Measurements from ENCODE around the gene ADPRH.
A peak's percentile ranks its signal among the peaks of the same experiment; 100 is the strongest.

DNA sequence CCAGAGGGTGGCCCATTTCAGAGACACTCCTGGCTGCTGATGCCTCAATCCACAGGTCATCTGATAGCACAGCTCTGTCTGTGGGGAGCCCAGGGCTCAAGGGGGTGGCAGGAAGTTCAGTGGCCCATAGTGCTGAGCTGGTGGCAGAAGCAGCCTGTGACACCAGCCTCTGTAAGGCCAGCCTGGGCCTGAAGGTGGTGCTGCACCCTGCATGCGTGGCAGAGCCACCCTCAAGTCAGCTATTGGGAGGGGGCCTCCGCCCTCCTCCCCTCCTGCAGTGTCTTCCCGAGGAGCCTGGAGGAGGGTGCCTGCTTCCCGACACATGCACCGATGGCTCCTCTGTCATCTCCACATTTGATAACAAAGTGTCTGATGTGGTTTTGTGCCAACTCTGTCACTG is 21.4 kb downstream of the ADPRH start:
- TF ChIP-seq, protein P1, sequence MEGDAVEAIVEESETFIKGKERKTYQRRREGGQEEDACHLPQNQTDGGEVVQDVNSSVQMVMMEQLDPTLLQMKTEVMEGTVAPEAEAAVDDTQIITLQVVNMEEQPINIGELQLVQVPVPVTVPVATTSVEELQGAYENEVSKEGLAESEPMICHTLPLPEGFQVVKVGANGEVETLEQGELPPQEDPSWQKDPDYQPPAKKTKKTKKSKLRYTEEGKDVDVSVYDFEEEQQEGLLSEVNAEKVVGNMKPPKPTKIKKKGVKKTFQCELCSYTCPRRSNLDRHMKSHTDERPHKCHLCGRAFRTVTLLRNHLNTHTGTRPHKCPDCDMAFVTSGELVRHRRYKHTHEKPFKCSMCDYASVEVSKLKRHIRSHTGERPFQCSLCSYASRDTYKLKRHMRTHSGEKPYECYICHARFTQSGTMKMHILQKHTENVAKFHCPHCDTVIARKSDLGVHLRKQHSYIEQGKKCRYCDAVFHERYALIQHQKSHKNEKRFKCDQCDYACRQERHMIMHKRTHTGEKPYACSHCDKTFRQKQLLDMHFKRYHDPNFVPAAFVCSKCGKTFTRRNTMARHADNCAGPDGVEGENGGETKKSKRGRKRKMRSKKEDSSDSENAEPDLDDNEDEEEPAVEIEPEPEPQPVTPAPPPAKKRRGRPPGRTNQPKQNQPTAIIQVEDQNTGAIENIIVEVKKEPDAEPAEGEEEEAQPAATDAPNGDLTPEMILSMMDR (IDR thresholded peaks at IDR 0.05) = peak; percentile 29
- TF ChIP-seq ZFX (IDR thresholded peaks at IDR 0.05; ENCODE audit: borderline replicate concordance) = no peak
